ENCODE results near the gene PRKX. TPM values are rescaled to one million over a fixed set of nuclear protein-coding genes. Genes with fewer than 3 reads are reported as not detected.

Gene PRKX
- total RNA-seq, 1 donor from 2014 or later, result 57.3 TPM

DNA sequence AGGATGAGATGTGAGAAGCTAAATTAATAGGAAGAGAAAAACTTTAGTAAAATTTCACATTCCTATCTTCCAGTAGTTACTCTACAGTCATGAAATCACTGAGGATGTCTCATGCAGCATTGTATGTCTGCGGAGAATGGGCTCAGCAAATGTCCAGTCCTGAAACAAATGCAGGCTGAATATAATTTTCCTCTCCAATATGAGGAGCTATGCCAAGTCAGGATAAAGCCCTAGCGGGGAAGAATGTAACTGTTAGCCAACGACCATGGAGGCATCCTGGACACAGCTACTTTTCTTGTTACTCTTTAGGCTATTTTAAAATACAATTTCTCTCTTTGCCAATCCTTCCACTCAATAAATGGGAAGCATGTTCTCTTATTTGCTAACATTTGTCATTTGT, 127.7 kb downstream of the PRKX start:
- TF ChIP-seq, protein P1, sequence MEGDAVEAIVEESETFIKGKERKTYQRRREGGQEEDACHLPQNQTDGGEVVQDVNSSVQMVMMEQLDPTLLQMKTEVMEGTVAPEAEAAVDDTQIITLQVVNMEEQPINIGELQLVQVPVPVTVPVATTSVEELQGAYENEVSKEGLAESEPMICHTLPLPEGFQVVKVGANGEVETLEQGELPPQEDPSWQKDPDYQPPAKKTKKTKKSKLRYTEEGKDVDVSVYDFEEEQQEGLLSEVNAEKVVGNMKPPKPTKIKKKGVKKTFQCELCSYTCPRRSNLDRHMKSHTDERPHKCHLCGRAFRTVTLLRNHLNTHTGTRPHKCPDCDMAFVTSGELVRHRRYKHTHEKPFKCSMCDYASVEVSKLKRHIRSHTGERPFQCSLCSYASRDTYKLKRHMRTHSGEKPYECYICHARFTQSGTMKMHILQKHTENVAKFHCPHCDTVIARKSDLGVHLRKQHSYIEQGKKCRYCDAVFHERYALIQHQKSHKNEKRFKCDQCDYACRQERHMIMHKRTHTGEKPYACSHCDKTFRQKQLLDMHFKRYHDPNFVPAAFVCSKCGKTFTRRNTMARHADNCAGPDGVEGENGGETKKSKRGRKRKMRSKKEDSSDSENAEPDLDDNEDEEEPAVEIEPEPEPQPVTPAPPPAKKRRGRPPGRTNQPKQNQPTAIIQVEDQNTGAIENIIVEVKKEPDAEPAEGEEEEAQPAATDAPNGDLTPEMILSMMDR (conservative IDR thresholded peaks at IDR 0.05), result no peak
- Mint-ChIP-seq H3K36me3 (ENCODE audit: low read depth) (no peaks in the 10 kb centered on the region), H3K27me3 (ENCODE audit: low read depth) (no peaks in the 10 kb centered on the region), H3K4me3 (no peak overlapping the region), H3K9me3 (peaks cover 2% of the 10 kb centered on the region), H3K4me1 (no peaks in the 10 kb centered on the region), H3K27ac (ENCODE audit: unreplicated experiment) (no peak overlapping the region)
- DNase-seq (ENCODE audit: low read depth, low spot score), result no peak

GRCh38 chrX:3584415-3584996, 128.9 kb downstream of the PRKX start:
- Mint-ChIP-seq H3K4me1 (no peaks in the 10 kb centered on the region), H3K27ac (ENCODE audit: unreplicated experiment) (no peak overlapping the region), H3K36me3 (ENCODE audit: low read depth) (no peaks in the 10 kb centered on the region), H3K4me3 (no peak overlapping the region), H3K27me3 (ENCODE audit: low read depth) (no peaks in the 10 kb centered on the region), H3K9me3 (peaks cover 2% of the 10 kb centered on the region)
- no peak for DNase-seq (ENCODE audit: low read depth, low spot score)
- TF ChIP-seq, protein P1 (conservative IDR thresholded peaks at IDR 0.05), result no peak

DNA sequence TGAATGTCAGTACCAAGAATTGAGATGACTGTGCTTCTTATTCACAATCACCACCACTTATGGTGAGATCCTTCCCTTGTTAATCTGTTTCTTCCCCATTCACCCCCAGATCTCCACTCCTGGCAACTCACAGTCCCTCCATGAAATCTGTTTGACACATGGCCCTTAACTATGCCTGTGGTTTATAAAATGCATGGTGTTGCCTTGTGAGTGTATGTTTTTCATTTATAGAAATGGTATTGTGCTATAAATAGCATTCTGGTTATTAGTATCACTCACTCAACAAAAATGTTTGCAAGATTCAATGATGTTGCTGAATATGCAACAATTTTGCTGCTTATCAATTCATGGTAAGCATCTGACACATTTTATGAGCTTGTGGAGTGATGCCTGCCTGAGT, 131.0 kb downstream of the PRKX start:
- no peaks in the 10 kb centered on the region for H3K4me1 Mint-ChIP-seq
- TF ChIP-seq, protein P1 (conservative IDR thresholded peaks at IDR 0.05), result no peak
- peaks cover 2% of the 10 kb centered on the region for H3K9me3 Mint-ChIP-seq
- DNase-seq (ENCODE audit: low read depth, low spot score), result no peak
- H3K4me3 Mint-ChIP-seq, result no peak overlapping the region
- no peaks in the 10 kb centered on the region for H3K36me3 Mint-ChIP-seq (ENCODE audit: low read depth)
- H3K27ac Mint-ChIP-seq (ENCODE audit: unreplicated experiment), result no peak overlapping the region
- H3K27me3 Mint-ChIP-seq (ENCODE audit: low read depth), result no peaks in the 10 kb centered on the region

DNA sequence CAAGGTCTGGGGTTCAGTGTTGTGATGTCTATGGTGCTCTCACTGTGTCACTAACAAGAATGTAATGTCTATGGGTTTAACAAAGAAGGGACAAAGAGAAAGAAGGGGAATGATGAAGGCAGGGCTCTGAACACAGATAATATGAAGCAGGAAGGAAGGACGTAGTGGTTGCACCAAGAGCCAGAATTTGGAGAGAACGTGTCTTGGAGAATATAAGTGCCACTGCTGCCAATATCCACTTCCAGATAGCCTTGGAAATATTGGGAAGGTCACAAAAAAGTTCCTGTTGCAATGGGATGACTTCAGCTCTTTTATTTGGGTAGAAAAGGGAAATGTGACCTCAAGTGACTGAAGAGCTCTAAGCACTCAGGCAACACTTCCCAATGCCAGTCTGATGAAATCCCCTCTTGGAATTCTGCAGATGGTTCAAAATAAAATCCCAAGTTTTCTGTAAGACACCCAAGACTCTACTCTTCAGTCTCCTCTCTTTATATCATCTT, 131.8 kb downstream of the PRKX start:
- no peak overlapping the region for H3K4me3 Mint-ChIP-seq
- no peaks in the 10 kb centered on the region for H3K4me1 Mint-ChIP-seq
- H3K27ac Mint-ChIP-seq (ENCODE audit: unreplicated experiment), result no peak overlapping the region
- no peak for DNase-seq (ENCODE audit: low read depth, low spot score)
- no peaks in the 10 kb centered on the region for H3K36me3 Mint-ChIP-seq (ENCODE audit: low read depth)
- peaks cover 2% of the 10 kb centered on the region for H3K9me3 Mint-ChIP-seq
- TF ChIP-seq, protein P1 (conservative IDR thresholded peaks at IDR 0.05), result no peak
- H3K27me3 Mint-ChIP-seq (ENCODE audit: low read depth), result no peaks in the 10 kb centered on the region

- H3K4me3 Mint-ChIP-seq, result no peak overlapping the region
- H3K9me3 Mint-ChIP-seq, result peaks cover 2% of the 10 kb centered on the region
- H3K27ac Mint-ChIP-seq (ENCODE audit: unreplicated experiment), result no peak overlapping the region
- no peaks in the 10 kb centered on the region for H3K36me3 Mint-ChIP-seq (ENCODE audit: low read depth)
- H3K4me1 Mint-ChIP-seq, result no peaks in the 10 kb centered on the region
- TF ChIP-seq, protein P1 (conservative IDR thresholded peaks at IDR 0.05), result no peak
- no peak for DNase-seq (ENCODE audit: low read depth, low spot score)
- H3K27me3 Mint-ChIP-seq (ENCODE audit: low read depth), result no peaks in the 10 kb centered on the region
Measured at GRCh38 chrX:3577551-3577950, 135.9 kb downstream of the PRKX start.

Data from neural crest cell (in vitro differentiated cells).